Measurements from ENCODE around the gene ATP9A. TPM values are rescaled to one million over a fixed set of nuclear protein-coding genes. Genes with fewer than 3 reads are reported as not detected.

The ATP9A gene
- total RNA-seq, 1 donor from 2014 or later, result 32.1 TPM

GRCh38 chr20:51625105-51625504, 143.1 kb downstream of the ATP9A start:
- no peak for ATAC-seq
- Histone ChIP-seq H3K27ac (no peak overlapping the region), H3K4me1 (peaks cover 2% of the 10 kb centered on the region), H3K36me3 (peaks cover 8% of the 10 kb centered on the region), H3K27me3 (no peaks in the 10 kb centered on the region), H3K4me3 (no peak overlapping the region), H3K9me3 (no peaks in the 10 kb centered on the region)
- DNase-seq, result no peak
- intact Hi-C loops (cut with DNase I), result no loop called here
- no peak for TF ChIP-seq CTCF (IDR thresholded peaks at IDR 0.05)

DNA sequence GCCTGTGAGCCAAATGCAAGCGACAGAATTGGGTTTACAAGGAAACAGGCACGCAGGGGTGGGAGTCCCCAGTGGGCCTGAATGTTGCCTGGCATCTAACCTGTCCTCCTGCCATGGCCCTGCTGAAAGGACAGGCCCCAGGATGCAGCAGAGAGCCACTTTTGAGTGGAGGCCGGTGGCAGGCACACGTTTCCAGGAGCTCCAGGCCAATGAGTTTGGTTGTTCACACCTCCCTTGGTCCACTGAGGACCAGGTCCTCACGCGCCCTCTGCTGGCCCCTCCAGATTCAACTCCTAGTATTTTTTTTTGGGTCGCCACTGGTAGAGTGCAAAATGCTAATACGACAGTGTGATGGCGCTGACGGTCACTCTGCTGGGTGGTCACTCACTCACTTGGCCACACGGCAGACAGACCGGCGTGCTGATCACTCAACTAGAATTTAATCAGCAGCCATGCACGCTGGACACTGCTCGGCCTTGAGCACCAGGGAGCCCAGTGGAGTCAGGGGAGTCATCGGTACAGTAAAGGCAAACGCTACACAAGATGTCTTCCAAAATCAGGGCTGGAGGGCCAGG, 143.9 kb downstream of the ATP9A start:
- no peaks in the 10 kb centered on the region for H3K9me3 ChIP-seq
- TF ChIP-seq CTCF (IDR thresholded peaks at IDR 0.05), result peak; percentile 52
- peaks cover 8% of the 10 kb centered on the region for H3K36me3 ChIP-seq
- no peak overlapping the region for H3K4me3 ChIP-seq
- no peaks in the 10 kb centered on the region for H3K4me1 ChIP-seq
- ATAC-seq, result peak; percentile 73
- H3K27me3 ChIP-seq, result no peaks in the 10 kb centered on the region
- DNase-seq, result peak; percentile 68
- intact Hi-C loops (cut with DNase I), result no loop called here
- H3K27ac ChIP-seq, result no peak overlapping the region

- Histone ChIP-seq H3K9me3 (no peaks in the 10 kb centered on the region), H3K27me3 (no peaks in the 10 kb centered on the region), H3K4me3 (no peak overlapping the region), H3K36me3 (peaks cover 14% of the 10 kb centered on the region), H3K27ac (no peak overlapping the region), H3K4me1 (no peaks in the 10 kb centered on the region)
- intact Hi-C loops (cut with DNase I), result no loop called here
- TF ChIP-seq CTCF (IDR thresholded peaks at IDR 0.05), result no peak
- ATAC-seq (no peak), DNase-seq (no peak)
Measured at GRCh38 chr20:51623255-51623654, 144.9 kb downstream of the ATP9A start.

GRCh38 chr20:51622004-51622874, 146.0 kb downstream of the ATP9A start:
- peaks cover 15% of the 10 kb centered on the region for H3K36me3 ChIP-seq
- no peak overlapping the region for H3K4me3 ChIP-seq
- no peak overlapping the region for H3K27ac ChIP-seq
- TF ChIP-seq CTCF (IDR thresholded peaks at IDR 0.05), result no peak
- no peaks in the 10 kb centered on the region for H3K4me1 ChIP-seq
- H3K27me3 ChIP-seq, result no peaks in the 10 kb centered on the region
- no peaks in the 10 kb centered on the region for H3K9me3 ChIP-seq
- DNase-seq, result no peak
- intact Hi-C loops (cut with DNase I), result no loop called here
- ATAC-seq, result no peak

DNA sequence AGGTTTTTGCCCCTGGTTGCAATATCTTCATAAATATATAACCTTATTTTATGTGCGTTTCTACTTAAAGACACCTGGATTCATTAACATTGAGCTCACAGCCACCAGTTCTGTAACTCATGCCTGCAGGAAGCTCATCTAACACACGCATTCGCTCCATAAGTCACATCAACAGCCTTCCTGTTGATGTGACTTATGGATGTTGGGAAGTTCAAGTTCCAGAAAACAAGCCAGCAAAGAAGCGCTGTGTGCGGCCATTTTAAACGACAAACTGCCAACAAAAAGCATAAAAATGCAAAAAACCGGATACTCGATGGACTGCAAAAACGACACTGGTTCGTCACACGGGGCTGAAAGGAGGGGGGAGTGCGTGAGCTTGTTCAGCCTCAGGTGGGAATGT, 147.8 kb downstream of the ATP9A start:
- intact Hi-C loops (cut with DNase I), result no loop called here

More for the DNA sequence above, 147.8 kb downstream of the ATP9A start:
- no peaks in the 10 kb centered on the region for H3K4me1 ChIP-seq
- no peak for DNase-seq
- no peak for ATAC-seq
- no peak overlapping the region for H3K27ac ChIP-seq
- no peak overlapping the region for H3K4me3 ChIP-seq
- TF ChIP-seq CTCF (IDR thresholded peaks at IDR 0.05), result no peak
- H3K27me3 ChIP-seq, result no peaks in the 10 kb centered on the region
- no peaks in the 10 kb centered on the region for H3K9me3 ChIP-seq
- peaks cover 15% of the 10 kb centered on the region for H3K36me3 ChIP-seq
